Motor neuron (in vitro differentiated cells): ENCODE data around the gene CRAT. TPM values are rescaled to one million over a fixed set of nuclear protein-coding genes. Genes with fewer than 3 reads are reported as not detected.

Experiments used
- ATAC-seq, 8 experiments: fragments of 200-7000 bp; cut with Tn5 transposase; replicated peaks in 6 of 8; 2 replicates each; pipeline ENCODE4 v1.8.0; 2021; ENCODE audit warnings: mild to moderate bottlenecking in 8 of 8, moderate library complexity in 8 of 8
- H3K27ac ChIP-seq, 2 donors: fragments of 250-450 bp; sonication (Bioruptor Pico); 2 replicates each; pipeline ENCODE4 v1.9.0; 2021; ENCODE audit warnings: antibody characterized with exemption in 2 of 2, mild to moderate bottlenecking in 2 of 2, moderate library complexity in 1 of 2
- H3K4me1 ChIP-seq, 2 donors: fragments of 250-450 bp; sonication (Bioruptor Pico); replicated peaks in 1 of 2; 2 replicates each; pipeline ENCODE4 v1.6.1; 2021; ENCODE audit warnings: antibody characterized with exemption in 2 of 2, mild to moderate bottlenecking in 2 of 2, moderate library complexity in 1 of 2
- H3K4me3 ChIP-seq, 5 donors: fragments of 250-450 bp; sonication (Bioruptor Pico); 2 replicates each; pipeline ENCODE4 v1.9.0; 2021; ENCODE audit warnings: antibody characterized with exemption in 5 of 5, mild to moderate bottlenecking in 5 of 5, moderate library complexity in 4 of 5
- WGBS, 10 experiments: fragments of 450-650 bp; shearing (Covaris generic); methylation state at CpG; one replicate each; pipeline ENCODE4 v1.0.0; 2022; 5-methylcytosine and 5-hydroxymethylcytosine counted together
- in situ Hi-C, 9 experiments: fragments of 400-800 bp; cut with MboI; loops; one replicate each; pipeline ENCODE4 v1.15.0; 2021; ENCODE audit warnings: low sequenced_read_pairs in 9 of 9, low pct_unique_long_range_greater_than_20kb in 2 of 9; ENCODE audit not compliant: unreplicated experiment in 9 of 9
- total RNA-seq, 8 experiments: library from RNA; unstranded; fragments of 300-600 nt; gene quantifications; 2 replicates each; pipeline versions ENCODE4 v1.2.3 to v1.2.4, GENCODE V29; 2022

CRAT gene
- total RNA-seq, 8 experiments from 2014 or later: 16.1 to 34.5 (median 19.5) TPM

DNA sequence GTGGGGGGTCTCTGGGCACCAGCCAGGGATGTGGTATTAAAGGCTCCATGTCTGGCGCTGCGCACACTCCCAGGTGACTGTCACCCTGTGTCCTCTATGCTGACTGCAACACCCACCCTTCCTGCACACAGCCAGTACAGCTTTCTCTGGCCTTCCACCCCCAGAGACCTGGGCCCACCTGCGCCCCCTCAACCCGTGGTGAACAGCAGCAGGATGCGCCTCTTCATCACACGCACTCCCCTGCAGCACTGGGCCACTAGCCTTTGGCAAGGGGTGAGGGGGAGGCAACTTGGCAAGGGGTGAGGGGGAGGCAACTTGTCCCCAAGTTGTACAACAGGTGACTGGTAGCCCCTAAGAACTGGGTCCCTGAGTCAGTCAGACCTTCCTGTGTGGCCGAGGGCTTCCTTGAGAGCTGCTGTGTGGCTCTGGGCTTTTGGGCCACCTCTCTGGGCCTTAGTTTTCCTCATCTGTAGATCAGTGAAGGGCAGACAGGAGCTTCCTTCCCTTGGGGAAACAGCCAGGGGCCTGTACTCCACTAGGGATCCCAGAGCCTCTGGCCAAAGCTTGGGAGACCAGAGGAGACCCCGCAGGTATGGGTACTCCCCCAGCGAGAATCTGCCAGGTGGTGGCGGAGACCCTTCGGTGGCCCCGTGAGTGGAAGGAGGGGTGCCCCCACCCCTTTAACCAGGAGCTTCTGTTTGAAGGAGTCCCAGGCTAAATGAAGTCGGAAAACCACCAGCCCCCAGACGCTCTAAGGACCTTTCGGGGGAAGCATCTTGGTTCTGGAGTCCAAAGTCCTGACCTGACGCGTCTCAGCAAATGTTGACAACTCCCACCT lies 4.5 kb downstream of the CRAT start:
- no peak for ATAC-seq
- WGBS, 10 experiments: 80 to 95% methylated on average over 1 to 4 of the region's 17 CpGs; no CpG with 5 or more reads in 8 of the 10 experiments
- in situ Hi-C loops: no loop called here
- Histone ChIP-seq H3K4me3 (no peak overlapping the region), H3K4me1 (peaks cover 0 to 5% of the 10 kb centered on the region in 2 donors), H3K27ac (no peak overlapping the region)

DNA sequence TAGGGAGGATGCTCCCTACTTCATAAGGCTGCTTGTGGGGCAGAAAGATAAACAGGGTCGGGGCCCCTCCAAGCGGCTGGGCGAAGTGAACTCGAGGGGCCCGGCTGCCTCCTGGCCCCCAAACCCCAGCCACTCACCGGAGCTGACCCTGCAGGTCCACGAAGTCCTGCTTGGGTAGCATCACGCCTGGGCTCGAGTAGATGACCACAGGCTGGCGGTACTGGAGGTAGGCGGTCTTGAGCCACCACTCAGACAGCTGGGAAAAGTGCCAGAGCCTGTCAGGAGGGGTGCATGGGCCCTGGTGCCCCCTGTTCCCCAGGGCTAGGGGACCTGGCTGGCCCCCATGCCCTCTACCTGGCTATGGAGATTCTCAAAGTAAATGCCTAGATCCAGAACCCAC lies 6.5 kb downstream of the CRAT start:
- 88 to 100% methylated on average over 1 to 11 of the region's 11 CpGs; no CpG with 5 or more reads in 8 of the 10 experiments for WGBS, 10 experiments
- no peak overlapping the region for H3K4me3 ChIP-seq
- H3K4me1 ChIP-seq: no peaks in the 10 kb centered on the region
- H3K27ac ChIP-seq: no peak overlapping the region
- no peak for ATAC-seq
- in situ Hi-C loops: no loop called here

DNA sequence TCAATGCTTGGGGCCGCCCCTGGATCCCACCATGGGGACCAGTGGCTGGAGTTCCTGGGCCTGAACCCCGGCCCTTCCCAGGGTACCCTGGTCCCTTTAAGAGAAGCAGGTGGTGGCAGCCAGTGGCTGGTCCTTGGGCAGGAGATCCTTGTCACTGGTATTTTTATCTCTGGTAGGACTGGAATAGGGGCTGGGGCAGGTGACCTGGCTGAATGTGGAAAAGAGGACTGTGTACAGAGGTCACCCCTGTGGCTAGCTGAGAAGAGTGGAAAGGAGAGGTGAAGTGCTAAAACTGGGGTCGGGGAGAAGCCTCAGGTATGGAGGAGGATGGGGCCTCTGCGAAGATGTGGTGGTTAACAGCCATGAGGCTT lies 7.0 kb downstream of the CRAT start:
- Histone ChIP-seq H3K27ac (no peak overlapping the region), H3K4me3 (no peak overlapping the region), H3K4me1 (no peaks in the 10 kb centered on the region)
- in situ Hi-C loops: no loop called here
- WGBS, 10 experiments: 60 to 100% (median 80%) methylated on average over 1 to 2 of the region's 4 CpGs; no CpG with 5 or more reads in 5 of the 10 experiments
- peak in 1 of 8 experiments; percentile 8 for ATAC-seq

DNA sequence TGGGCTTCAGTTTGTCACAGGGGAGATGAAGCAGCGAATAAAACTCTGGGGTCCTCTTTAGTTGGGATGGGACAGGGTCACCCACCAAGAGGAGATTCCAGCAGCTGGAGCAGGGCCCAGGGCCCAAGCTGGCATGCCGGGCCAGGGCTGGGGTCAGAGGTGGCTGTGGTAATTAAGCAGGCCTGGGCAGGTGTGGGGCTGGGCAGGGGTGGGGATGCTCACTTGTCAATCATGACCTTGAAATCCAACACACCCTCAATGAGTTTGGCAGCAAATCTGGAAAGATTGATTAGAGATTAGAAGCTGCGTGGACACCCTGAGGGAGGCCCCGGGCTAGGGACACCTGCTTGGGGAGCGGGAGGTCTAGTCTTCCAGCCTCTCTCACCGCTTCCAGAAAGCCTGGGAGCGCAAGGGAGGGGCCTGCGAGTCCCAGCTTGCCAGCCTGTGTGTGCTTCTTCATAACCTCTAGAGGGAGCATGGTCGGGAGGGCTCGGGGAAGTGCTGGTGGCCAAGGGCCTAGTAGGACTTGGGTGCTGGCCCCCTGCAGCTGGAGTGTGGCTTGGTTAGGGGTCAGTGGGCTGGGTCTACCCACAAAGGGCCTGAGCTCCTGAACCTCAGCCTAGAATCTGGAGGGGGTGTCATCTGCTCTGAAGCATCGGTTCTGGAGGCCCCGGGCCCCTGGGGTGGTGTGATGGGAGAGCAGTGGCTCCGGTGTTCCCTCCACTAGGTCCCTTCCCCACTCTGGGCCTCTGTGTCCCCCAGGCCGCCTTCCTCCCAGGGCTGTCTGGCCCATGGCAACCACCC lies 7.6 kb downstream of the CRAT start:
- no peak overlapping the region for H3K4me3 ChIP-seq
- no peak overlapping the region for H3K27ac ChIP-seq
- in situ Hi-C loops: no loop called here
- ATAC-seq: peak; percentile 21 to 99 (median 46)
- no peaks in the 10 kb centered on the region for H3K4me1 ChIP-seq
- WGBS, 10 experiments: 40 to 100% (median 71%) methylated on average over 1 to 4 of the region's 14 CpGs; no CpG with 5 or more reads in 6 of the 10 experiments

DNA sequence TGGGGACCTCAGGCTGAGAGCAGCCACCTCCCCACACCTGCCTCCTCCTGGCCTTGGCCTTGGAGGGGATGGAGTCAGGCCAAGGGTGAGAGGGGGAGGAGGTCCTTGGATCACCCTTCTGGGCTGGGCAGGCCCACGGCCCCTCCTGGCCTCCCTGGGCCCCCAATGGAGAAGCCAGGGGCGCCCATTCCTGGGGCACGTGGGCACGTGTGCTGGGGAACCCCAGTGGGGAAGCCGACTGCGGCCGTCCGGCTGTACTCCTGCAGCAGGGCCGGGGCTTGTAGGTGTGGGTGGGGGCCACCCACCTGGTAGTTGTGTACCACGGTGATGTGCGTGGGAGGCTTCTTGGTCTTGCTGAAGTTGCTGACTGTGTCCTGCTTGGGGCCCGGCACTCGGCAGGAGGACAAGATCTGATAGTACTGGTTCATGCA lies 8.5 kb downstream of the CRAT start:
- in situ Hi-C loops: no loop called here
- peak in 2 of 8 experiments; percentile 8 to 9 for ATAC-seq
- Histone ChIP-seq H3K27ac (no peak overlapping the region), H3K4me1 (no peaks in the 10 kb centered on the region), H3K4me3 (no peak overlapping the region)
- 80% methylated on average over 1 of the region's 13 CpGs; no CpG with 5 or more reads in 9 of the 10 experiments for WGBS, 10 experiments

DNA sequence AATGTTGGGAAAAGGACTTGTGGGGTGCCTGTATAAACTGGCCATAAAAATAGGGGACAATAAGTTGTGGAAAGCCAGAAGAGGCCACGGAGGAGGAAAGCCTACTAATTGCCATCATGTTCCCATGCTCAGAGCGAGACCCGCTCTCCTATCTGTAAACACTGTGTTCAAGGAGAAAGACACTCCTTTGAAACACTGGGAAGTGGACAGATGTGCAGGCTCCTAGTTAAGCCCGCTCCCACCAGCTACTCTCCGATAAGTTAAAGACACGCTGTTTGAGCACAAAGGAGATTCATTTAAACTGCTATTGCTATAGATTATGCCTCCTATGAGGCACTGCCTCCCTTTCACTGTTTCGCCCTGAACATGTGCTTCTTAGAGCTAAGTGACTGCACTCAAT lies 9.3 kb downstream of the CRAT start:
- H3K4me3 ChIP-seq: no peak overlapping the region
- H3K27ac ChIP-seq: no peak overlapping the region
- no peaks in the 10 kb centered on the region for H3K4me1 ChIP-seq
- no peak for ATAC-seq
- in situ Hi-C loops: no loop called here
- WGBS, 10 experiments: 88 to 100% (median 96%) methylated on average over 1 to 4 of the region's 7 CpGs; no CpG with 5 or more reads in 3 of the 10 experiments

DNA sequence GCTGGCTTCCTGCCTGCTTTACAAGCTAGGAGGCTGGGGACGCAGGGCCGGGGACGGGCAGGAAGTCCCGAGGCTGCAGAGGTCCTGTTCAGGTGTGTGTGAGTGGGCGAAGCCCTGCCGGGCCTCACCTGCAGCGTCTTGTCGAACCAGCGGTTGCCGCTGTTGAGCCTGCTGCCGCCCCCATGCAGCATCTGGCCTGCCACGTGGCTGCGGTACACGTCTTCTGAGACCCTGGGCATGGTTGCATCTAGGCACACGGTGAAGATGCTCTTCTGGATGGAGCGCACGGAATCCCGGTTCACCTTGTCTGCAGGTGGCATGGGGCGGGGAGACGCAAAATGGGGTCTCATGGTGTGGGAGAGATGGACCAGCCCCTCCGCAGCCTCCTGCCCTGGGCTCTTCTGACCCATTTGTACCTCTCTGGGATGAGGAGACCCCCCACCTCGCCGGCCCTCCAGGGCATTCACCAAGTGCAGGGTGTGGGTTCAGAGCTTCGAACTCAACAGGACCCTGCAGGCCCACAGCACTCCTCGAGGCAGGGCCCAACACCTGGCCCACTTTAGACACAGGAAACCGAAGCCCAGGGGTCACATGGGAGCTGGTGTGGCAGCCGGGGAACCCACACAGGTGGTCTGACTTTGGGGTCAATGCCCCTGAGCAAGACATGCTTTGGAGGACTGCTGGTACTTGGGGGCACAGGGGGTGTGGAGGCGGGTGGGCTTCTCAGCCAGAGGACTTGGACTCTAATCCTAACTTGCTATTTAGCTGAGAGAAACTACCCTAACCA lies 10.0 kb downstream of the CRAT start:
- Histone ChIP-seq H3K27ac (no peak overlapping the region), H3K4me3 (no peak overlapping the region), H3K4me1 (no peaks in the 10 kb centered on the region)
- in situ Hi-C loops: no loop called here
- WGBS, 10 experiments: 93 to 100% (median 100%) methylated on average over 1 to 3 of the region's 28 CpGs; no CpG with 5 or more reads in 7 of the 10 experiments
- ATAC-seq: no peak

DNA sequence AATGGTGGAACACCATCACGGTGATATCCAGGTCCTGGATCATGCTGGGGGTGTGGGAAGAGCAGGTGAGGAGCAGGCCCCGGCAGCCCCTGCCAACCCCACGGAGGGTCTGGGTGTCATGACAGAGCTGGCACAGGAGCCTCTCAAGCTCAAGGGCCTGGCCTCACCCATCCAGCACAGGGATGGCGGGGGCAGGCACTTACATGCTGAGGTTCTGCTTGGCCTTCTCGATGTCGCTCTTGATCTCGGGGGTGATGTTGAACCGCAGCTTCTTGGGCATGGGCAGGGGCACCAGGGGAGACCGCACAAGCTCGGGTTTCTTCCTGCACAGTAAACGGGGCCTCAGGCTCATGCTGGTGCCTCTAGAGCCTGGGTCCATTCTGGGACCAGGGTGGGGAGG lies 12.3 kb downstream of the CRAT start:
- no peak for ATAC-seq
- in situ Hi-C loops: no loop called here
- H3K4me3 ChIP-seq: no peak overlapping the region
- 0 to 100% (median 90%) methylated on average over 1 to 8 of the region's 11 CpGs; no CpG with 5 or more reads in 6 of the 10 experiments for WGBS, 10 experiments
- no peak overlapping the region for H3K27ac ChIP-seq
- H3K4me1 ChIP-seq: no peaks in the 10 kb centered on the region

DNA sequence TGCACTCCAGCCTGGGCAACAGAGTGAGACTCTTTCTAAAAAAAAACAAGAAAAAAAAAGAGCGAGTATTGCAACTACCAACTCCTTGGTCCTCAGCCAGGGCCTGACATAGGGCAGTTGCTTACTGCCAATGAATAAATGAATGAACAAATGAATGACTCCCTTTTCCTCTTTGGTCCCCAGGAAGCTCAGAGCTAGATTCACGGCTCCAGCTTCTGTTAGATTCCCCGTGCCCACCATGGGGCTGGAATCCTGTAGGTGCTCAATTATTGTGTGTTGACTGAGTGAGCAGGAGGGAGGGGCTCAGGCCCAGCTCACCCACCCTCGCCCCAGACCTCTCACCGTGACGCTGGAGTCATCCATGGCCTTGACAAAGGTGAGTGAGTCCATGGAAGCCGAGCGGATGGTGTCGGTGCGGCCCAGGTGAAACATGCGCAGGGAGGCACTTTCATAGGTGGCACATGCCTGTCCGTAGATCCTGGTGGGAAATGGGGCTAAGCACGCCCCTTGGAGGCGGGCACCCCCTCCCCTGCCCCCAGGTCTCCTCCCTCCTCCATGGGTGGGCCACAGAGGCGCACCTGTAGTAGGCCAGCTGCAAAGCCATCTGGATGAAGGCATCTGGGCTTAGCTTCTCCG lies 12.8 kb downstream of the CRAT start:
- H3K4me3 ChIP-seq: no peak overlapping the region
- WGBS, 10 experiments: 60 to 100% (median 82%) methylated on average over 1 to 4 of the region's 16 CpGs; no CpG with 5 or more reads in 5 of the 10 experiments
- in situ Hi-C loops: no loop called here
- no peaks in the 10 kb centered on the region for H3K4me1 ChIP-seq
- ATAC-seq: no peak
- H3K27ac ChIP-seq: no peak overlapping the region

DNA sequence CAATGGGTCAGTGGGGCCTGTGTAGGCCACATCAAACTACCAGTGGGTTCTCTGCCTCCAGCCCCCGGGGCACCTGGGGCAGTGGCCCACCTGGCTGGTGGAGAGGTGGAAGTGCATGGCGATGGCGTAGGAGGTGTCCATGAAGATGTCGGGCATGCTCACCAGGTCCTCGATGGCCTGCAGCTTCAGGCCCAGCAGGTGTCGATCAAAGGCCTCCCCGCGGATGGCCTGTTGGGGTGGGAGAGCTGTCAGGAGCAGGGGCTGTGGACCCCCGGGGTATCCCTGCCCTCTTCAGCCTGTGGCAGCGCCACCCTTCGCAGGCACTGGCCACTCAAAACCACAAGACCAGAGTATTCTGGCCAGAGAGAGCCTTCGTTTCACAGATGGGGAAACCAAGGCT lies 14.7 kb downstream of the CRAT start:
- 87 to 100% (median 90%) methylated on average over 1 to 4 of the region's 12 CpGs; no CpG with 5 or more reads in 6 of the 10 experiments for WGBS, 10 experiments
- no peak overlapping the region for H3K4me3 ChIP-seq
- peak in 2 of 8 experiments; percentile 5 to 8 for ATAC-seq
- H3K4me1 ChIP-seq: no peaks in the 10 kb centered on the region
- in situ Hi-C loops: no loop called here
- no peak overlapping the region for H3K27ac ChIP-seq

DNA sequence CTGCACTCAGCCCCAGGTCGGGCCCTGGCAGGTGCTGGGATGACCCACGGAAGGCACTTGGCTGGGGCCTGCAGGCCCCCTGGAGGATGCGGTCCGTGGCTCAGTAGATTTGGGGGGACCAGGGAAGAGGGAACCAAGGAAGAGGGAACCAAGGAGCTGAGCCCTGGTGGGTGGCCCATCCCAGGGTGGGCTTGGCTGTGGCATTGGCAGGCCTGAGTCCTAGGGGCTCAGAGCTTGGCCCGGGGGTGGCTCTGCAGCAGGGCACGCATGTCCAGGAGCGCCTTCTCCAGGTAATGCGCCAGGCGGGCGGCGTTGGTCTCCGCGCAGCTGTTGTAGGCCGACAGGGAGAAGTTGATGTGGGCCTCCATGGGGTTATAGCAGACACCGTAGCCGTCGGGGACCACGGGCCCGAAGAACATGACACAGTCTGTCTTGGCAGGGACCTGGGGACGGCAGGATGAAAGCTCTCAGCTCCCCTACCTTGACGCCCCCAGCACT lies 15.4 kb downstream of the CRAT start:
- Histone ChIP-seq H3K4me3 (no peak overlapping the region), H3K4me1 (no peaks in the 10 kb centered on the region), H3K27ac (no peak overlapping the region)
- peak in 4 of 8 experiments; percentile 2 to 21 (median 12) for ATAC-seq
- WGBS, 10 experiments: 73 to 100% (median 95%) methylated on average over 1 to 7 of the region's 21 CpGs; no CpG with 5 or more reads in 4 of the 10 experiments
- in situ Hi-C loops: no loop called here
